Measurements from ENCODE around the gene THEMIS.

Gene THEMIS, protein sequence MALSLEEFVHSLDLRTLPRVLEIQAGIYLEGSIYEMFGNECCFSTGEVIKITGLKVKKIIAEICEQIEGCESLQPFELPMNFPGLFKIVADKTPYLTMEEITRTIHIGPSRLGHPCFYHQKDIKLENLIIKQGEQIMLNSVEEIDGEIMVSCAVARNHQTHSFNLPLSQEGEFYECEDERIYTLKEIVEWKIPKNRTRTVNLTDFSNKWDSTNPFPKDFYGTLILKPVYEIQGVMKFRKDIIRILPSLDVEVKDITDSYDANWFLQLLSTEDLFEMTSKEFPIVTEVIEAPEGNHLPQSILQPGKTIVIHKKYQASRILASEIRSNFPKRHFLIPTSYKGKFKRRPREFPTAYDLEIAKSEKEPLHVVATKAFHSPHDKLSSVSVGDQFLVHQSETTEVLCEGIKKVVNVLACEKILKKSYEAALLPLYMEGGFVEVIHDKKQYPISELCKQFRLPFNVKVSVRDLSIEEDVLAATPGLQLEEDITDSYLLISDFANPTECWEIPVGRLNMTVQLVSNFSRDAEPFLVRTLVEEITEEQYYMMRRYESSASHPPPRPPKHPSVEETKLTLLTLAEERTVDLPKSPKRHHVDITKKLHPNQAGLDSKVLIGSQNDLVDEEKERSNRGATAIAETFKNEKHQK

DNA sequence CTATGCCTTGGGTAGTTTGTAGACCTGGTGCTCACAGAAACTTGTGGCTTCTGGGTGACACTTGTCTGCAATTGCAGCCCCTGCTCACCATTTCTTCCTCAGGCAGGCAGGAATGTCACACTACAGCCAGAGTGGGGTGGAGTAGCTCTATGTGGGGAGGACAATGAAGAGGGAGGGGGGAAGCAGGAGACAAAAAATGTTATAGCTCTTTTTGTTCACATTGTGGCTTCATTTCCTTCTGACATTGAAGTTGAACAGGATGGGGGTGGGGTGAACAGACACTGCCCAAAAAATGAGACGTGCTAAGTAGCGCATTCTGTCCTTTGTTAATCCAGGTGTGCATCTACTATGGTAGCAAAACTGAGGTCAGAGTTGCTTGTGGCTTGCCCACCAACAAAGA, at the start of gene THEMIS:
Gene THEMIS (minus strand): TSS at position 124 of the 400 bp plus-strand sequence. CDS start 126 bp downstream, outside the sequence.
- H3K4me3 ChIP-seq (replicated peaks in 1 of 2; ENCODE audit: low read depth in 2 of 2, low read length in 2 of 2), result no peak within 1 kb of the TSS
- no peak for DNase-seq (ENCODE audit: low read depth in 2 of 2)
- TF ChIP-seq, protein P1, sequence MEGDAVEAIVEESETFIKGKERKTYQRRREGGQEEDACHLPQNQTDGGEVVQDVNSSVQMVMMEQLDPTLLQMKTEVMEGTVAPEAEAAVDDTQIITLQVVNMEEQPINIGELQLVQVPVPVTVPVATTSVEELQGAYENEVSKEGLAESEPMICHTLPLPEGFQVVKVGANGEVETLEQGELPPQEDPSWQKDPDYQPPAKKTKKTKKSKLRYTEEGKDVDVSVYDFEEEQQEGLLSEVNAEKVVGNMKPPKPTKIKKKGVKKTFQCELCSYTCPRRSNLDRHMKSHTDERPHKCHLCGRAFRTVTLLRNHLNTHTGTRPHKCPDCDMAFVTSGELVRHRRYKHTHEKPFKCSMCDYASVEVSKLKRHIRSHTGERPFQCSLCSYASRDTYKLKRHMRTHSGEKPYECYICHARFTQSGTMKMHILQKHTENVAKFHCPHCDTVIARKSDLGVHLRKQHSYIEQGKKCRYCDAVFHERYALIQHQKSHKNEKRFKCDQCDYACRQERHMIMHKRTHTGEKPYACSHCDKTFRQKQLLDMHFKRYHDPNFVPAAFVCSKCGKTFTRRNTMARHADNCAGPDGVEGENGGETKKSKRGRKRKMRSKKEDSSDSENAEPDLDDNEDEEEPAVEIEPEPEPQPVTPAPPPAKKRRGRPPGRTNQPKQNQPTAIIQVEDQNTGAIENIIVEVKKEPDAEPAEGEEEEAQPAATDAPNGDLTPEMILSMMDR (IDR thresholded peaks at IDR 0.05; ENCODE audit: low read depth, low read length), result no peak

DNA sequence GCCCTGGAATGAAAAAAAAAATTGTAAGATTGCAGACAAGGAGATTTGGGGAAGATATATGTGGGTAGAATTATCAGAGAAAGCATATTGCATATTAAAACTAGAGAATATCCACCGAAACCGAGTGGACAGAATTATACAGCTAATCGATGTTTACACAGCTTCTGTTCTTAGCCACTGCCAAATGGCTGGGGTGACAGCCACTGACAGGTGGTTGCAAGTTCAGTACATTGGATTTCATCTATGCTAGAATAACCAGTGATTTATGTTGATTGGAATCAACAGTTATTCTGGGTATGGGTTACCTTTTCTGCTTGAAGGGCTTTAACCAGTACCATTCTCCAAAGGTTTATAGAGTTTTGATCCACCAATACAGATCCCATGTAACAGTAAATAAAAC, 48.4 kb upstream of the THEMIS start:
- no peak for DNase-seq (ENCODE audit: low read depth in 2 of 2)
- no peak overlapping the region for H3K4me3 ChIP-seq (replicated peaks in 1 of 2; ENCODE audit: low read depth in 2 of 2, low read length in 2 of 2)
- TF ChIP-seq, protein P1 (IDR thresholded peaks at IDR 0.05; ENCODE audit: low read depth, low read length), result no peak

DNA sequence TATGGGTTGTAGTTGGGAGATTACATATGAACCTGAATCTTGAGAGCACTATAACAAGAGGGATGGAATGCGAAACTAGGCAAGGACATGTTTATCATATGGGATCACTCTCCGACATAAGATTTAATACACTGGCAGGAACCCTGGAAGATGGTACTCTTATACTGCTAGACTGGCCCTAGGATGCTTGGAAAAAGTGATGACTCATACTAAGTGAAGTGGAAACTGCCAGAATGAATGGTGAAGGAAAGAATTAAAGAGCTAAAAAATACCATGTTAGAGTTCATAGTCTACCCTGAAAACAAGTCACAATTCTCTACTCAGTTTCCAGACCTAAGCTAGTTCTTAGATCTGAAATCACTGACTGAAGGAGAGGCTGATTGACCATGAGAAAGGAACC, 45.5 kb upstream of the THEMIS start:
- DNase-seq (ENCODE audit: low read depth in 2 of 2), result no peak
- no peak overlapping the region for H3K4me3 ChIP-seq (replicated peaks in 1 of 2; ENCODE audit: low read depth in 2 of 2, low read length in 2 of 2)
- TF ChIP-seq, protein P1 (IDR thresholded peaks at IDR 0.05; ENCODE audit: low read depth, low read length), result no peak

DNA sequence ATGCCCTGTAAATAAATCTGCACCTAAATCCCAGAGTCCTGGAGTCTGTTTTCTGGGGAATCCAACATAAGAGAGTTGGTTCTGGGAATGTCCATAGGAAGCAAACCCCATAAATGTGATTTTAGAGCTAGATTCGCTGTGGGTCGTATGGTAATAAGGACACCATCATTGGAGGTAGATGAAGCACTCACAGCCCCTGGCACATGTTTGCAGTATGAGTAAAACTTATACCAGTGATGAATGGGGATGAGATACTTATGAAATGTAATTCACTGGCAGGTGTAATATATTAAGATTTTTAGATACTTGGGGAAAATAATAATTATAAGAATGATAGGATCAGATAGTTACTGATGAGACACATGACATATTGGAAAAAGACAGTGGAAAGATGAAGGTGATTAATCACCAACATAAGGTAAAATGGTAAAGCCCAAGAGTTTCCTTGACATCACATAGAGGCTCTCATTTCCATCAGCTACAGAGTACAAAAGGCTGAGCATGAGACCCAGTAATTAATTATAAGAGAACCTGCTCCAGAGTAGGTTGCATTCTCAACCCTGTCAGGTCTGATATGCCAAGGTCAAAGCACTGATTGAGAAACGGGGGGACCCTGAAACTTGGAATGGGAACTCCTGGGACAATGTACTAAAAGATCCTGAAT, 44.7 kb upstream of the THEMIS start:
- TF ChIP-seq, protein P1 (IDR thresholded peaks at IDR 0.05; ENCODE audit: low read depth, low read length), result no peak

DNA sequence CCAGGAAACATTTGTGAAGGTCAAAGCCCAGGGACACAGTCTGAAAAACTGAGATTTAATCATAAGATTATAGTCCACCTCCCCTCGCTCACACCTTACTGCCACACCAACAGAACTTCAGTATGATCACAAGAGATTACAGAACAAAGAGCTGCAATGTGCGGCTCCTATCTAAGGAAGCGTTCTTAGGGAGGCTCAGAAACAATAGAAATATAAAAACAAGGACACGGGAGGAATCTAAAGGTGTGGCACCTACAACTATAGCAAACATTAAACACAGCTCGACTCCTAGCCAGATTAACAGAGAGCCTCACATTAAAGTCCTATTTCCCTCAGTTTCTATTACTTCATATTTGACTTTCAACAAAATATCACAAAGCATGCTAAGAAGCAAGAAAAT, 40.4 kb upstream of the THEMIS start:
- DNase-seq (ENCODE audit: low read depth in 2 of 2), result no peak
- TF ChIP-seq, protein P1 (IDR thresholded peaks at IDR 0.05; ENCODE audit: low read depth, low read length), result no peak
- no peak overlapping the region for H3K4me3 ChIP-seq (replicated peaks in 1 of 2; ENCODE audit: low read depth in 2 of 2, low read length in 2 of 2)

More for the DNA sequence above, 44.7 kb upstream of the THEMIS start:
- no peak for DNase-seq (ENCODE audit: low read depth in 2 of 2)
- no peak overlapping the region for H3K4me3 ChIP-seq (replicated peaks in 1 of 2; ENCODE audit: low read depth in 2 of 2, low read length in 2 of 2)

DNA sequence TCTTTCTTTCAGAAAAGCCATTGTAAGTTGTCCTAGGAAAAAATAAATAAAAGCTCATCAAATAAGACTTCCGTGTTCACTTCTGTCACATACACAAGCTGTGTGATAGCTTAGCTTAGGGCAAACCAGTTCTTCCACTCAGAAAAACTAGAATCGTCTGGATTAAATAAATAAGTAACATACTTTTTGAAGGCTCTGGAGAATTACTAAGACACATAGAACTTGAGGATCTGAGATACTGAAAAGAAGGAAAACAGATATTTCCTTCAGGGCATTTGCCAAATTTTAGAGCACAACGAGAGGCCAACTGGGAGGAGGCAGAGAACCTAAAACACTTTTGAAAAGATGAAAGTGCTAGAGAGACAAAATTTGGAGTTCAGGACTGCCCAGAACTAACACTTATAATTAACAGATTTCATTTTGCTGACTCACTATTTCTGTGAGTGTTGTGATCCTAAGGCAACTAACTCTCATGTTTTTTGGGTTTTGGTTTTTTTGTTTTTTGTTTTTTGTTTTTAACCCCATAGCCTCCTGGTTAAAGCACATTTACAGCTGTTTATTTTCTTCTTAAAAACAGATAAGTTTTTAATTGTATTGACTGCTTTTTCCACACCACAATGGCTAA, 38.7 kb upstream of the THEMIS start:
- DNase-seq (ENCODE audit: low read depth in 2 of 2), result peak; percentile 59 to 62
- TF ChIP-seq, protein P1 (IDR thresholded peaks at IDR 0.05; ENCODE audit: low read depth, low read length), result no peak
- no peak overlapping the region for H3K4me3 ChIP-seq (replicated peaks in 1 of 2; ENCODE audit: low read depth in 2 of 2, low read length in 2 of 2)

Measured in cardiac fibroblast (primary cell).